ENCODE measurements around the gene RIN3. TPM values are rescaled to one million over a fixed set of nuclear protein-coding genes. Genes with fewer than 3 reads are reported as not detected.

Gene RIN3
- total RNA-seq, 6 experiments from 2014 or later, result 19.7 to 26.0 (median 24.6) TPM

DNA sequence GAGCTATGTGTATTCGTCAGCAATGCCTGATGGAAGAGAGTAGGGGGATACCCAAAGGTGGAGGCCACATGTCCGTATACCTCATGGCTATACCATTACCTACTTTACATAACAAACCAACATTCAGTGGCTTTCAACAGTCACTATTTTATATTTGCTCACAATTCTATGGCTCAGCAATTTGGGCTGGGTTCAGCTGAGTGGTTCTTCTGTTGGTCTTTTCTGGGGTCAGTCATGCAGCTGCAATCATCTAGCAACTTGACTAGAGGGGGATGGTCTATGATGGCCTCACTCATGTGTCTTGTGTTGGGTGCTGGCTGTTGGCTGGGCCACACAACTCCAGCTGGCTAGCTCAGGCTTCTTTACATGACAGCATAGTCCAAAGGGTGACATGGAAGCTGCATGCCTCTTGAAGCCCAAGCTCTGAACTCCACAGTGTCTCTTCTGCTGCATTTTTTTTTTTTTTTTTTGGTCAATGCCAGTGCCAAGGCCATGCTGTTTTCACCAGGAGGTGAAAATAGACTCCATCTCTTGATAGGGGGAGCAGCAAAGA, 53.7 kb downstream of the RIN3 start:
- Mint-ChIP-seq H3K36me3 (ENCODE audit: low read depth) (peaks cover 32% of the 10 kb centered on the region), H3K27me3 (ENCODE audit: insufficient read depth) (no peaks in the 10 kb centered on the region; the same call in 1 of the 2 replicates), H3K4me3 (no peak overlapping the region), H3K4me1 (ENCODE audit: low read depth) (peaks cover 36% of the 10 kb centered on the region), H3K9me3 (peaks cover 8% of the 10 kb centered on the region), H3K27ac (no peak overlapping the region)
- no peak for DNase-seq
- TF ChIP-seq, protein P1, sequence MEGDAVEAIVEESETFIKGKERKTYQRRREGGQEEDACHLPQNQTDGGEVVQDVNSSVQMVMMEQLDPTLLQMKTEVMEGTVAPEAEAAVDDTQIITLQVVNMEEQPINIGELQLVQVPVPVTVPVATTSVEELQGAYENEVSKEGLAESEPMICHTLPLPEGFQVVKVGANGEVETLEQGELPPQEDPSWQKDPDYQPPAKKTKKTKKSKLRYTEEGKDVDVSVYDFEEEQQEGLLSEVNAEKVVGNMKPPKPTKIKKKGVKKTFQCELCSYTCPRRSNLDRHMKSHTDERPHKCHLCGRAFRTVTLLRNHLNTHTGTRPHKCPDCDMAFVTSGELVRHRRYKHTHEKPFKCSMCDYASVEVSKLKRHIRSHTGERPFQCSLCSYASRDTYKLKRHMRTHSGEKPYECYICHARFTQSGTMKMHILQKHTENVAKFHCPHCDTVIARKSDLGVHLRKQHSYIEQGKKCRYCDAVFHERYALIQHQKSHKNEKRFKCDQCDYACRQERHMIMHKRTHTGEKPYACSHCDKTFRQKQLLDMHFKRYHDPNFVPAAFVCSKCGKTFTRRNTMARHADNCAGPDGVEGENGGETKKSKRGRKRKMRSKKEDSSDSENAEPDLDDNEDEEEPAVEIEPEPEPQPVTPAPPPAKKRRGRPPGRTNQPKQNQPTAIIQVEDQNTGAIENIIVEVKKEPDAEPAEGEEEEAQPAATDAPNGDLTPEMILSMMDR (IDR thresholded peaks at IDR 0.05), result no peak

DNA sequence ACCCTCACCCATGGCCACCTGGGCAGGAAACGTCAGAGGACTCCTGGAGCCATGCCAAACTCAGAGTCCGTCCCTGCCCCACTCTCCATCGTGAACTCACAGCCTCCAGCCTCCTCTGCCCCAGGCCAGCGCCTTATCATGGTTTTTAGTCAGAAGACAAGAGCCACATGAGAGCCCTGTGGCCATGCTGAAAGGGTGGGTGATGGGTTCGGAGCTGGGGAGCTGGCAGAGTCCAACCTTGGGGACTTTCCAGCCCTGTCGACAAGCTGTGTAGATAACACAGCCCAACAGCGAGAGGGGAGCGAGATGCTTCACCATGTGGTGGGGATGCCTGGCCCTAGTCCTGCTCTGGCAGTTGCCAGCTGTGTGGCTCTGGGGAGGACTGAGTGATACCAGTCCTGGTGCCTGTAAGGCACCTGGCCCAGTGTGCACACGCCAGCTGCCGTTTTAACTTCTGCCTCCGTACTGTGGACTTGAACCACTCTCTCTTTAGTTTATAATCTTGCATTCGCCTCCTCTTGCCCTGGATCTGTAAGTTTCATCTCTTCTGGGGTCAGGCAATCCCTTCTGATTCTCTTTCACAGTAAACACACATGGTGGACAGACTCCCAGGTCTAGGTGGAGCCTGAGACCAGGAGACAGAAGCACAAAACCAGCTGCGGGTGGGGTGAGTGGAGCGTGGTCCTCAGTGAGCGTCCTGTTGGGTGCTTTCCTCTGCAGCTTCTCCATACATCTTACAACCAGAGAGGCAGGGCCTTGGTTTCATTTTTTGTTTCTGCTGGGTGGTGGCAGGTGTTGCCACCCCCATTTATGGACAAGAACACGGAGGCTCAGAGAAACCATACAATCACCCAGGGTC, 55.3 kb downstream of the RIN3 start:
- peaks cover 32% of the 10 kb centered on the region for H3K36me3 Mint-ChIP-seq (ENCODE audit: low read depth)
- H3K27me3 Mint-ChIP-seq (ENCODE audit: insufficient read depth), result no peaks in the 10 kb centered on the region; the same call in 1 of the 2 replicates
- H3K9me3 Mint-ChIP-seq, result peaks cover 8% of the 10 kb centered on the region
- no peak overlapping the region for H3K4me3 Mint-ChIP-seq
- H3K27ac Mint-ChIP-seq, result no peak overlapping the region
- TF ChIP-seq, protein P1 (IDR thresholded peaks at IDR 0.05), result no peak
- peaks cover 26% of the 10 kb centered on the region for H3K4me1 Mint-ChIP-seq (ENCODE audit: low read depth)
- DNase-seq, result no peak

DNA sequence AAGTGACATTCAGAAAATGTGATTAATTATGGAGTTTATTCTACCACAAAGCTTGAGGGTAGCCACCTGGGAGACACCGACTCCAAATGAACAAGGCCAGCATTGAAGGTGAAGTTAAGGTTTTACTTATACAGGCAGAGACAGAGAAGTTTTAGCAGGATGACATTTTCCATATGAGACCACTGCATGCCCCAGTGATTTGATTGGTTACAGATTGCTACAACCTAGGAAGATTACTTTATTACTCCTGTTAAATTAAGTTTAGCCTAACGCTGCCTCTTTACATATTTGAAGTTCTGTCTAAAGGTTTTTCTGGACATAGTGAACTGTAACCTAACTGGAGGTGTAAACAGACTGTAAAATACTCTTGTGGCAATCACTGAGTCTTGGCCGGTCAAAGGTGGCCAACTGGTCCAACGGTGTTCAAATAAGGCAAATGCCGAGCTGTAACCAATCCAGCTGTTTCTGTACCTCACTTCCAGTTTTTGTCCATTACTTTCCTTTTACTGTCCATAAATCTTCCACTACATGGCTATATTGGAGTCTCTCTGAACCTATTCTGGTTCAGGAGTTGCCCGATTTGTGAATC, 57.2 kb downstream of the RIN3 start:
- DNase-seq, result no peak
- no peak overlapping the region for H3K27ac Mint-ChIP-seq
- H3K27me3 Mint-ChIP-seq (ENCODE audit: insufficient read depth), result no peaks in the 10 kb centered on the region; the same call in 1 of the 2 replicates
- TF ChIP-seq, protein P1 (IDR thresholded peaks at IDR 0.05), result no peak
- H3K9me3 Mint-ChIP-seq, result peaks cover 8% of the 10 kb centered on the region
- H3K4me3 Mint-ChIP-seq, result no peak overlapping the region
- peaks cover 6% of the 10 kb centered on the region for H3K4me1 Mint-ChIP-seq (ENCODE audit: low read depth)
- H3K36me3 Mint-ChIP-seq (ENCODE audit: low read depth), result peaks cover 32% of the 10 kb centered on the region

DNA sequence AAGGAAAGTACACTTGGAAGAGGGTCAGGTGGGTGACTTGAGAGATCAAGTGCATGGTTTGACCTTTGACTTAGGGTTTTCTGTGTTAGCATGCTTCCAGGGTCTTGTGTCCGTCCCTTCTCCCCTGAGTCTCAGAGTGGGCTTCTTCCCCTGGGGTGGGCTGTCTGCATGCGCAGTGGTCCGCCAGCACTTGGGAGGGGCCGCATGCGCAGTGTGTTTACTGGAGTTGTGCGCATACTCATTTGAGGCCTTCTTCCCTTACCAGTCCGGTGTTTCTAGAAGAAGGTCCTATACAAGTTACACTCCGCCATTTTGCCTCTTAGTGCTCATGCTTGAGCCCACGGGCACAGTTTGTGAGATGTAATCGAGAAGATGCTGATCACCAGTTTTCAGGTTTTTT, 58.5 kb downstream of the RIN3 start:
- no peaks in the 10 kb centered on the region; the same call in 1 of the 2 replicates for H3K27me3 Mint-ChIP-seq (ENCODE audit: insufficient read depth)
- no peak overlapping the region for H3K27ac Mint-ChIP-seq
- no peak overlapping the region for H3K4me3 Mint-ChIP-seq
- peaks cover 22% of the 10 kb centered on the region for H3K36me3 Mint-ChIP-seq (ENCODE audit: low read depth)
- H3K4me1 Mint-ChIP-seq (ENCODE audit: low read depth), result no peaks in the 10 kb centered on the region
- TF ChIP-seq, protein P1 (IDR thresholded peaks at IDR 0.05), result no peak
- no peak for DNase-seq
- H3K9me3 Mint-ChIP-seq, result peaks cover 6% of the 10 kb centered on the region

DNA sequence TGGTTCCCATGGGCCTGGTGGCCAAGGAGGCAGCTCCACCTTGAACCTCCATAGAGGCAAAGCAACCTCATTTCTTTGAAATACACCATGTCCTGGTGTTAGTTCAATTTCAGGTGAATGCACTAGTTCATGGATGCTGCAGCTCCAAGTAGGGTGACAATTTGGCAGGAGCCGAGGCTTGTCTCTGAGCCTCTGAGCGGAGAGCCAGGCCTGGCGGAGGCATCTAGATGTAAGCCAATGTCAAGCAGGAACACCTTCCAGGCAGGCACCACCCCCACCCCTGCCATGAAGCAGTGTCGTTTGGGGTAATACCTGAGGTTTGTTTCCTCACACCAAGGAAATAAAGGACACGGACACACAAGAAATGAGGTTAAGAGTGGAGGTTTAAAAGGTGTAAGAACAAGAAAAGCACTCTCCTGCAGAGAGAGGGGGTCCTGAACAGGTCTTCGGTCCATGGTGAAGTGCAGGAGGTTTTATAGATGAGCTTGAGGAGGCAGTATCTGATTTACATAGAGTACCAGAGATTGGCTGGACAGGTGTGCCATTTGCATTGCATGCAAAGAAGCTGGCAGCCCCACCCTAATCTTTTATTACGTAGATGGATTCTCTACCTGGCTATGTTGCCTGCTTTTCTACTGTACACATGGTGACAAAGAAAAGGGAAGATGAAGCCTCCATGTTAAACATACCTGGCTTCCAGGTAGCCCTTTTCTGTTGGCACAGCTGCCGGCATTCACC, 60.3 kb downstream of the RIN3 start:
- no peaks in the 10 kb centered on the region; the same call in none of the 2 replicates for H3K27me3 Mint-ChIP-seq (ENCODE audit: insufficient read depth)
- TF ChIP-seq, protein P1 (IDR thresholded peaks at IDR 0.05), result no peak
- no peaks in the 10 kb centered on the region for H3K9me3 Mint-ChIP-seq
- H3K27ac Mint-ChIP-seq, result no peak overlapping the region
- DNase-seq, result no peak
- H3K4me1 Mint-ChIP-seq (ENCODE audit: low read depth), result peaks cover 10% of the 10 kb centered on the region
- H3K36me3 Mint-ChIP-seq (ENCODE audit: low read depth), result peaks cover 25% of the 10 kb centered on the region
- H3K4me3 Mint-ChIP-seq, result no peak overlapping the region

Measured in HFFc6 (cell line).